IPS-NIHi7 (cell line): Measurements from ENCODE around the gene OR51A4.
"Not testable (repeated sequence)": the region's sequence is repeated elsewhere in the genome, so short reads cannot be mapped to it uniquely, and the experiment has no call there.

Experiments used
- DNase-seq: peaks from one replicate; pipeline ENCODE4 v3.0.0; 2012; ENCODE audit warnings: mixed read lengths; ENCODE audit errors: extremely low spot score

Gene OR51A4

GRCh38 chr11:4947505-4947904 is at the start of gene OR51A4:
Gene OR51A4 (minus strand): TSS chr11:4947605. CDS start chr11:4947100, 505 bp downstream.
- DNase-seq = no peak

DNA sequence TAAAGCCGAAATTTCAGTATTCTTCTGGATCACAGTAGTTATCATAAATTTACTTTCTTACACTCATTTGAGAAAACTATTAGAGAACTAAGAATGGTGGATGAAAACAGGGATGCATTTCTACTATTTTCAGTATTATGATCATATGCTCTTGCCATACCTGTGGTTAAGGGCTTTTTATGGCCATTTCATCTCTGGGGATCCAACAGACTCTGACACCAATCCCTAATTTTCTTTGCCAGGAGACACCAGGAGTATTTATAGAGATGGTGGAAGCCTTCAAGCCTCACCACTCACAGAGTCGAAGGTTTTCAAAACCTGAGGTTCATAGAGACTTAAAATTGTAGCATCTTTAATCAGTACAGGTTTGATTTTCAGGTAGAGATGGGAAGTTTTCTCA is 47.1 kb upstream of the OR51A4 start, which contains the start of gene OR51L1:
OR51L1 (plus strand) TSS at position 301 of the 400 bp plus-strand sequence. CDS start 4,132 bp downstream, outside the sequence.
- no peak for DNase-seq

- peak; percentile 12 for DNase-seq
Observed at GRCh38 chr11:4991060-4991459, 43.7 kb upstream of the OR51A4 start.

GRCh38 chr11:4983841-4984240 is 36.4 kb upstream of the OR51A4 start:
- no peak for DNase-seq

DNA sequence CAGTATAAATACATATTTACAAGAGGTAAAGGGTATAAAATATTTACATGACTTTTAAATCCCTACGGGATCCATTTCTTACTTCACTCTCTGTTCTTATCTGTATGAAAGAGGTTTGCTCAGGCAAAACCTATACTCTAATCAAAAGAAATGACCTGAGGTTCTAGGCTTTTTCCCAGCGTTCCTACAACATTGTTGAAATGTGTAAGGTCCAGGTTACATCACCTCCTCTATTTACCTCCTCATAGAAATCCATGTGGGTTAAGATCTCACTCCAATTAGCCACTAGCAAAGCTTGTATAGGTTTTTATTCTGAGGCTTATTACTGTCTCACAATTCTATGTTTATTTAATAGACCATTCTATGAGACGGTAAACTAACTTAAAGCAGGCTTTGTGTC is 35.3 kb upstream of the OR51A4 start:
- no peak for DNase-seq

DNA sequence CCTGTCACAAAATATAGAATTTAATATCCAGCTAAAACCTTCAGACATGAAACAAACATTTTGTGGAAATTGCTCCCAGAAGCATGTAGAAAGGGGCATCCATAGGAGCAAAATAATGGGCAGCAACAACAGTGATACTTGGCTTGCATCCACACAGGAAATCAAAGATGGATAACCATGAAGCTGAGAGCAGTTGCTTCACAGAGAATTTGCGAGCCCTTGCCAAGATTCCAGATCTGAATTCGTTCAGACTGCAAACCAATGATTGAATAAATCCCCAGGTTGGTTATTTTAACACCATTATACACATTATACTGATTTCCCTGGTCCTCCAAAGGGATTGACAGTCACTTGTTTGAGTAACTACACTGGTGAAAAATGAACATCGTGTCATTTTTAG is 31.6 kb upstream of the OR51A4 start:
- DNase-seq = no peak

DNA sequence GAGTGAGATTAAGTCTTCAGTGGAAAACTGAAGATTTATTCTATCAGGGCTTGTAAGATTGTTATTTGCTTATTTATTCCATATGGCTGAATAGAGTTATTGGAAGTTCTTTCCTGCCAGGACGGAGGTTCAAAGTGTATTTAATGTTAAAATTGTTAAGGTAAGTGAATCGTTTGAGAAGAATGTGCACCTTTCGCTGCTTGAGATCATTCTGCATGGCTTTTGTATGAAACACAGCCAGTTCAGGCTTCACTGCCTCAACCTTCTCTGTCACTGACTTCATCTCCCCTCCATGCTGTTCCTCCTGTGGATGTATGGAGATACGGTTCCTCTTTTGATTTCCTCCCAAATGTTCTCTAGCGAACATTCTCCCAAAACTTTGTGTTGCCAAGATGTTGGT is 28.0 kb upstream of the OR51A4 start:
- no peak for DNase-seq

- DNase-seq = no peak
Observed at GRCh38 chr11:4962816-4963215, 15.4 kb upstream of the OR51A4 start.

DNA sequence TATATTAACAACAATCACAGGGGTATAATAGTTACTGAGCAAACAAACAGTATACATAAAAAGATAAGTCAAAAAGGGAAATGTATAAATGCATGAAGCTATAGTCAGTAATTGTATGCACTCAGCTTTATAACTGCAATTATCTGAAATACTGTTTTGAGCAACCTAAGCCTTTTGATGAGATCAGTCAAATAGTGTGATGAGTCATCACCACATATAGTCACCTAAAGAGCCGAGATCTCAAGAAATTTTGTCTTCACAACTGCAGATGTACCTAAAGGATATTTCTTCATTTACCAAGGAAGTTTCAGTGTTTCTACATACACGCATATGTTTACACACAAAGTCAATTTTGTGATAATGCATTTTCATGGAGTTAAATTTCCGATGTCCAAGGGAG is 13.5 kb upstream of the OR51A4 start:
- DNase-seq = no peak

GRCh38 chr11:4957396-4957795 is 10.0 kb upstream of the OR51A4 start:
- DNase-seq = no peak

- DNase-seq = not testable (repeated sequence)
Observed at GRCh38 chr11:4955613-4956012, 8.2 kb upstream of the OR51A4 start, which contains the start of gene OR51A2. Gene OR51A2 (minus strand): TSS chr11:4955713. CDS start chr11:4955713, 0 bp downstream.

- no peak for DNase-seq
Observed at GRCh38 chr11:4936745-4937144, 10.7 kb downstream of the OR51A4 start.

DNA sequence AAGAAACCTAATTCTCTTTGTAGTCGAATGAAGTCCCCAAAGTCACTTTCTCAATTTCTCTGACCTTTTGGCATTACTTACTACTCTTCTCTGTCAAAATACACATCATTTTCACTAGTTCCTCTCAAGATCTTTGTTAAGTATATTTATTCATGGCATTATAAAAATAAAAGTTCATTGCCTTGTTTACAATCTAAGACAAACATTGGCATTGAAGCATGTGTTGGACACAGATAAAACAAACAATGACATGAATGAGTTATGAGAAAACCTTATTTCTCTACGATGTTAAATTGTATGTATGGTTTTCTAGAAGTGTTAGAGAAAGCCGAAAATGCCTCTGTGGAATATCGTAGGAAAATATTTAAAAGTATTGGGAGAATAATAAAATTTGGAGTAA is 14.7 kb downstream of the OR51A4 start:
- no peak for DNase-seq

DNA sequence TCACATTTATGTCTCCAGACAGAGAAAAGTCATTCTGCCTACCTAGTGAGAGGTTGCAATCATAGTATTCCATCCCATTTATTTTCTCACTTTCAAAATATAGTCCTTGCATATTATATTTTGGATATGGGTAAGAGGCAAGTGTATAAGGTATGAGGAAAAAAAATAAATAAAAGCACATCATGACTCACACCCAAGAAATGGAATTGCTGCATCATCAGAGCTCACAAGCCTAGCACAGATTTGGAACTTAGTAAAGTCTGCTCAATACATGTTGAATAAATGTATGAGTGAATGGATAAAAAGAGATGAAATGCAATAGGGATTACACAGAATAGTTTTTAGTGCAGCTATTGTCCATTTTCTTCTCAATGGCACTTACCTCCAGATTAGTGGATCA is 20.8 kb downstream of the OR51A4 start:
- DNase-seq = no peak

DNA sequence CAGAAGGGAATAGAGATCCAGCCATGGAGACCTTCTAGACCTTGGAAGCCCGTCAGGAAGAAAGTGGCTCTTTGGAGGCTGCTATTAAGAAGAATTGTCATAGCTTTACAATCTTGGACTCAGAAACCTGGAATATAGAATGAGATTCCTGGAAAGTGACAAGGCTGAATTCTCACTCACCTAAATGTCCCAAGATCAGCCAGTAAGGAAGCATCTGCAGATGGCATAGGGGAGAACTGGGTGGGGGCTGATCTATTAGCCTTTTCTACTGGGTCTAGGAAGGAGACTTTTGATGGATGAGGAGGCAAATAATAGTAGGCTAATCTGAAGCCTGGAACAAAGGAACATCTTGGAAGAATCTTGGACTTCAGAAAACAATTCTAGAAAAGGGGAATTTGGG is 23.2 kb downstream of the OR51A4 start, which contains the start of gene OR51G1:
OR51G1 (minus strand) TSS at position 101 of the 400 bp plus-strand sequence; CDS start at position 101, 0 bp downstream.
- no peak for DNase-seq

DNA sequence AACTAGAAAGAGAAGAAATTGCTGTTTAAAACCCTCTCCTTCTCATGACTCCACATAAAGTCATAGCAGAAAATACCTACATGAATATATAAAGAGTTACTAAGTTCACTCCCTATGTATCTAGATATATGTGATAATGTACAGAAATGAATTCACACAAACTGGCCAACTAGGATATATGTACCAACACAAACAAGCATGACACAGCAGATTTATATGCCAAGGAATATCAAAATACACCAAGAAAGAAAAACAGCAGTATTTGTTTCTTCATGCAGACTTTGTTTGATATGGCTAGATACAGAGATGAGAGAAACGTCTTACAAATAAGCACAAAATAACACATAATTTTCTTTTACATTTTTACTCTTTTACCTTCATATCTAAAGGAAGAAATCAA is 25.1 kb downstream of the OR51A4 start:
- no peak for DNase-seq

DNA sequence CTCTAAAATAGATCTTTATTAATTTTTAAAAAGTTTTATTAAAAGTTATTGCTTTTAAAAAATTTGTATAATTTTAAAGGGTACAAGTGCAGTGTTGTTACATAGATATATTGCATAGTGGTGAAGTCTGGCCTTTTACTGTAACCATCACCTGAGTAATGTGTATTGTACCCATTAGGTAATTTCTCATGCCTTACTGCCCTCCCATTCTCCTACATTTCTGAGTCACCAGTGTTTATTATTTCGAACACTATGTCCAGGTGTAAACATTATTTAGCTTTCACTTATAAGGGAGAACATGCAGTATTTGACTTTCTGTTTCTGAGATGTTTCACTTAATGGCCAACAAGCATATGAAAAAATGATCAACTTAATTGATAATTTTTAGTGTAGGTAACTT is 25.6 kb downstream of the OR51A4 start:
- DNase-seq = no peak

- no peak for DNase-seq
Observed at GRCh38 chr11:4919250-4919649, 28.2 kb downstream of the OR51A4 start, which contains the start of gene OR51G2. Gene OR51G2 (minus strand): TSS chr11:4919350. CDS start chr11:4915663, 3,687 bp downstream.

DNA sequence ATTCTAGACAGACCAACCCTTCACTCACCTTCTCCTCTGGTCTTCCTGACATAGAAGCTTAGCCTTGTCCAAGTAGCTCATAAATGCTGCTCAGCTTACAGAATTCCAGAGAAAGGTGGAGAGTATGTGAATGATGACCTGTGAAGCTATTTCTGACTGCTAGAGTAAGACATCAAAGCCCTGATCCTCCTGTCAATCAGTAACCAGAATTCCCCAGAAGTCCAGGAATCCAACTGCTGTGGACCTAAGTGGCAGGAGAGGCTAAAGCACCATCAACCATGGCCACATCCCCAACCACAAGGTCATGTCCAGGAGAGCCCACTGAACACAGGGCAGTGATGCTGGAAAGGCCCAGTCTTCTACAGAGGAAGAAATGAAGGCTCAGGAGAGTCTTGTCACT is 30.8 kb downstream of the OR51A4 start:
- no peak for DNase-seq

GRCh38 chr11:4903484-4903883 is 43.9 kb downstream of the OR51A4 start, which contains the start of gene OR51A7:
Gene OR51A7 (plus strand): TSS chr11:4903783. CDS start chr11:4907370, 3,587 bp downstream.
- DNase-seq = no peak
